Activated CD4-positive, alpha-beta memory T cell treated with anti-CD3 and anti-CD28 coated beads for 36 hours (primary cell): ENCODE measurements around the gene NBAS. TPM values are rescaled to one million over a fixed set of nuclear protein-coding genes. Genes with fewer than 3 reads are reported as not detected.

Experiments used
- CTCF ChIA-PET: fragments of 350-600 bp; sonication (Branson Sonifier 250); formaldehyde crosslinking; loops from one replicate; lab custom pipeline; 2021; ENCODE audit warnings: antibody characterized with exemption, inconsistent platforms; lab: Charles Lee
- POLR2A ChIA-PET: fragments of 350-600 bp; sonication (Branson Sonifier 250); formaldehyde crosslinking; loops from one replicate; lab custom pipeline; 2021; ENCODE audit warnings: antibody characterized with exemption; lab: Charles Lee
- DNase-seq: peaks from one replicate; pipeline ENCODE4 v3.0.0-alpha.2; 2020
- H3K27ac Mint-ChIP-seq: one replicate; pipeline ENCODE4 v1.8.0; 2021; ENCODE audit warnings: mixed read lengths
- H3K27me3 Mint-ChIP-seq: one replicate; pipeline ENCODE4 v1.8.0; 2021; ENCODE audit warnings: mixed read lengths
- H3K36me3 Mint-ChIP-seq: one replicate; pipeline ENCODE4 v1.8.0; 2021; ENCODE audit warnings: mixed read lengths
- H3K4me1 Mint-ChIP-seq: one replicate; pipeline ENCODE4 v1.8.0; 2021; ENCODE audit warnings: low read depth, mixed read lengths
- H3K4me3 Mint-ChIP-seq: one replicate; pipeline ENCODE4 v1.8.0; 2021; ENCODE audit warnings: mild to moderate bottlenecking, mixed read lengths
- H3K9me3 Mint-ChIP-seq: one replicate; pipeline ENCODE4 v1.8.0; 2021; ENCODE audit warnings: mixed read lengths
- intact Hi-C: fragments of 100-400 bp; cut with micrococcal nuclease; formaldehyde crosslinking; loops from one replicate; pipeline ENCODE4 v1.15.1; 2023
- total RNA-seq, 2 experiments: library from RNA; stranded (reverse); gene quantifications; one replicate each; pipeline ENCODE4 v1.2.3, GENCODE V29; 2021

NBAS gene
- total RNA-seq, 2 experiments from 2014 or later, result 40.1 to 44.0 TPM

- ChIA-PET POLR2A (no interaction called here), CTCF (no interaction called here)
- Mint-ChIP-seq H3K9me3 (no peaks in the 10 kb centered on the region), H3K27ac (no peak overlapping the region), H3K36me3 (peaks cover 26% of the 10 kb centered on the region), H3K27me3 (no peaks in the 10 kb centered on the region), H3K4me1 (peaks cover 4% of the 10 kb centered on the region), H3K4me3 (no peak overlapping the region)
- intact Hi-C loops, result no loop called here
- DNase-seq, result no peak
Observed at GRCh38 chr2:15187702-15188101, 373.4 kb downstream of the NBAS start.

- ChIA-PET POLR2A (no interaction called here), CTCF (no interaction called here)
- no peak overlapping the region for H3K27ac Mint-ChIP-seq
- intact Hi-C loops, result no loop called here
- no peak for DNase-seq
- H3K9me3 Mint-ChIP-seq, result no peaks in the 10 kb centered on the region
- H3K36me3 Mint-ChIP-seq, result peaks cover 30% of the 10 kb centered on the region
- H3K4me3 Mint-ChIP-seq, result no peak overlapping the region
- H3K4me1 Mint-ChIP-seq, result no peaks in the 10 kb centered on the region
- H3K27me3 Mint-ChIP-seq, result no peaks in the 10 kb centered on the region
Observed at GRCh38 chr2:15186118-15186517, 375.0 kb downstream of the NBAS start.

- DNase-seq, result no peak
- H3K36me3 Mint-ChIP-seq, result peaks cover 31% of the 10 kb centered on the region
- CTCF ChIA-PET, result no interaction called here
- intact Hi-C loops, result no loop called here
- no peak overlapping the region for H3K27ac Mint-ChIP-seq
- peaks cover 3% of the 10 kb centered on the region for H3K4me1 Mint-ChIP-seq
- POLR2A ChIA-PET, result no interaction called here
- no peak overlapping the region for H3K4me3 Mint-ChIP-seq
- no peaks in the 10 kb centered on the region for H3K9me3 Mint-ChIP-seq
- H3K27me3 Mint-ChIP-seq, result peaks cover 3% of the 10 kb centered on the region
Observed at GRCh38 chr2:15184491-15184890, 376.6 kb downstream of the NBAS start.

GRCh38 chr2:15182275-15182674 is 378.9 kb downstream of the NBAS start:
- no peak overlapping the region for H3K27ac Mint-ChIP-seq
- peaks cover 31% of the 10 kb centered on the region for H3K36me3 Mint-ChIP-seq
- POLR2A ChIA-PET, result interaction anchor here (0.6 kb wide), 1 partner anchor 10 kb away, joined by 5 read pairs; no protein-coding TSS in a partner anchor
- no peak overlapping the region for H3K4me3 Mint-ChIP-seq
- peaks cover 23% of the 10 kb centered on the region for H3K4me1 Mint-ChIP-seq
- CTCF ChIA-PET, result no interaction called here
- no peak for DNase-seq
- no peaks in the 10 kb centered on the region for H3K9me3 Mint-ChIP-seq
- peaks cover 8% of the 10 kb centered on the region for H3K27me3 Mint-ChIP-seq
- intact Hi-C loops, result no loop called here

GRCh38 chr2:15181092-15181745 is 379.9 kb downstream of the NBAS start:
- H3K9me3 Mint-ChIP-seq, result no peaks in the 10 kb centered on the region
- intact Hi-C loops, result no loop called here
- H3K27me3 Mint-ChIP-seq, result peaks cover 8% of the 10 kb centered on the region
- POLR2A ChIA-PET, result no interaction called here
- no peak for DNase-seq
- no peak overlapping the region for H3K27ac Mint-ChIP-seq
- CTCF ChIA-PET, result no interaction called here
- peaks cover 24% of the 10 kb centered on the region for H3K36me3 Mint-ChIP-seq
- H3K4me1 Mint-ChIP-seq, result peaks cover 34% of the 10 kb centered on the region
- H3K4me3 Mint-ChIP-seq, result no peak overlapping the region

GRCh38 chr2:15180379-15180778 is 380.8 kb downstream of the NBAS start:
- ChIA-PET POLR2A (no interaction called here), CTCF (no interaction called here)
- Mint-ChIP-seq H3K4me1 (peaks cover 40% of the 10 kb centered on the region), H3K36me3 (peaks cover 28% of the 10 kb centered on the region), H3K4me3 (no peak overlapping the region), H3K9me3 (no peaks in the 10 kb centered on the region), H3K27me3 (peaks cover 8% of the 10 kb centered on the region), H3K27ac (no peak overlapping the region)
- intact Hi-C loops, result no loop called here
- DNase-seq, result no peak

GRCh38 chr2:15178946-15179345 is 382.2 kb downstream of the NBAS start:
- intact Hi-C loops, result loop anchor here (5.0 to 10.0 kb wide), 3 partner anchors 136 to 1548 kb away; partner anchors contain the start of gene DDX1
- CTCF ChIA-PET, result interaction anchor here (0.9 kb wide), 1 partner anchor 398 kb away, joined by 3 read pairs; no protein-coding TSS in a partner anchor
- Mint-ChIP-seq H3K4me3 (no peak overlapping the region), H3K9me3 (no peaks in the 10 kb centered on the region), H3K36me3 (peaks cover 28% of the 10 kb centered on the region), H3K27me3 (peaks cover 8% of the 10 kb centered on the region), H3K27ac (no peak overlapping the region), H3K4me1 (peaks cover 40% of the 10 kb centered on the region)
- DNase-seq, result peak; percentile 24
- POLR2A ChIA-PET, result no interaction called here

- intact Hi-C loops, result loop anchor here (1.0 to 10.0 kb wide), 7 partner anchors 35 to 1550 kb away; partner anchors contain the start of gene DDX1
- peaks cover 20% of the 10 kb centered on the region for H3K36me3 Mint-ChIP-seq
- H3K4me3 Mint-ChIP-seq, result peak overlapping the region; percentile 18
- H3K4me1 Mint-ChIP-seq, result peaks cover 49% of the 10 kb centered on the region
- ChIA-PET CTCF (no interaction called here), POLR2A (interaction anchor here (0.5 kb wide), 1 partner anchor 309 kb away, joined by 3 read pairs; no protein-coding TSS in a partner anchor)
- peak; percentile 85 for DNase-seq
- no peaks in the 10 kb centered on the region for H3K9me3 Mint-ChIP-seq
- peaks cover 8% of the 10 kb centered on the region for H3K27me3 Mint-ChIP-seq
- H3K27ac Mint-ChIP-seq, result peak overlapping the region; percentile 19
Observed at GRCh38 chr2:15177103-15177502, 384.0 kb downstream of the NBAS start.

- intact Hi-C loops, result loop anchor here (1.0 to 10.0 kb wide), 7 partner anchors 34 to 1551 kb away; partner anchors contain the start of gene DDX1
- peaks cover 8% of the 10 kb centered on the region for H3K27me3 Mint-ChIP-seq
Observed at GRCh38 chr2:15176604-15177003, 384.5 kb downstream of the NBAS start.

GRCh38 chr2:15174567-15174966 is 386.6 kb downstream of the NBAS start:
- no peak for DNase-seq
- CTCF ChIA-PET, result interaction anchor here (1.9 kb wide), 1 partner anchor 116 kb away, joined by 4 read pairs; no protein-coding TSS in a partner anchor
- Mint-ChIP-seq H3K9me3 (no peaks in the 10 kb centered on the region), H3K4me1 (peaks cover 46% of the 10 kb centered on the region), H3K36me3 (peaks cover 23% of the 10 kb centered on the region), H3K4me3 (no peak overlapping the region), H3K27ac (no peak overlapping the region), H3K27me3 (peaks cover 5% of the 10 kb centered on the region)
- POLR2A ChIA-PET, result no interaction called here
- intact Hi-C loops, result loop anchor here (10.0 kb wide), 1 partner anchor 140 kb away; no protein-coding TSS in a partner anchor

More at GRCh38 chr2:15176604-15177003, 384.5 kb downstream of the NBAS start:
- H3K4me3 Mint-ChIP-seq, result no peak overlapping the region
- peaks cover 21% of the 10 kb centered on the region for H3K36me3 Mint-ChIP-seq
- no peaks in the 10 kb centered on the region for H3K9me3 Mint-ChIP-seq
- ChIA-PET POLR2A (no interaction called here), CTCF (interaction anchor here (1.2 kb wide), 1 partner anchor 401 kb away, joined by 3 read pairs; no protein-coding TSS in a partner anchor)
- peak overlapping the region; percentile 53 for H3K27ac Mint-ChIP-seq
- no peak for DNase-seq
- H3K4me1 Mint-ChIP-seq, result peaks cover 49% of the 10 kb centered on the region

GRCh38 chr2:15173501-15173900 is 387.6 kb downstream of the NBAS start:
- ChIA-PET CTCF (interaction anchor here (1.2 to 1.9 kb wide), 2 partner anchors 14 to 115 kb away, joined by 3 to 4 read pairs; no protein-coding TSS in a partner anchor), POLR2A (no interaction called here)
- H3K9me3 Mint-ChIP-seq, result no peaks in the 10 kb centered on the region
- peak; percentile 29 for DNase-seq
- H3K4me1 Mint-ChIP-seq, result peaks cover 37% of the 10 kb centered on the region
- intact Hi-C loops, result loop anchor here (1.0 to 10.0 kb wide), 2 partner anchors 31 to 141 kb away; no protein-coding TSS in a partner anchor
- peaks cover 29% of the 10 kb centered on the region for H3K36me3 Mint-ChIP-seq
- peaks cover 3% of the 10 kb centered on the region for H3K27me3 Mint-ChIP-seq
- H3K4me3 Mint-ChIP-seq, result no peak overlapping the region
- H3K27ac Mint-ChIP-seq, result no peak overlapping the region

GRCh38 chr2:15172825-15173224 is 388.3 kb downstream of the NBAS start:
- Mint-ChIP-seq H3K36me3 (peaks cover 30% of the 10 kb centered on the region), H3K9me3 (no peaks in the 10 kb centered on the region), H3K4me1 (peaks cover 30% of the 10 kb centered on the region), H3K4me3 (no peak overlapping the region), H3K27me3 (no peaks in the 10 kb centered on the region), H3K27ac (no peak overlapping the region)
- ChIA-PET POLR2A (no interaction called here), CTCF (interaction anchor here (1.2 kb wide), 2 partner anchors 13 kb away, joined by 3 read pairs; no protein-coding TSS in a partner anchor)
- no peak for DNase-seq
- intact Hi-C loops, result loop anchor here (1.0 to 10.0 kb wide), 2 partner anchors 31 to 142 kb away; no protein-coding TSS in a partner anchor
